Activated naive CD4-positive, alpha-beta T cell treated with anti-CD3 and anti-CD28 coated beads, Interleukin-2, amount 50 U/mL, for 24 hours (primary cell): Measurements from ENCODE around the gene TTC28.

Experiments
- H3K27ac Mint-ChIP-seq: one replicate; pipeline ENCODE4 v1.8.0; 2021; ENCODE audit warnings: mild to moderate bottlenecking, mixed read lengths
- H3K27me3 Mint-ChIP-seq: one replicate; pipeline ENCODE4 v1.8.0; 2021; ENCODE audit warnings: mixed read lengths
- H3K36me3 Mint-ChIP-seq: one replicate; pipeline ENCODE4 v1.8.0; 2021; ENCODE audit warnings: mixed read lengths
- H3K4me1 Mint-ChIP-seq: one replicate; pipeline ENCODE4 v1.8.0; 2021; ENCODE audit warnings: mixed read lengths
- H3K4me3 Mint-ChIP-seq: one replicate; pipeline ENCODE4 v1.8.0; 2021; ENCODE audit warnings: mild to moderate bottlenecking, mixed read lengths
- H3K9me3 Mint-ChIP-seq: one replicate; pipeline ENCODE4 v1.8.0; 2021; ENCODE audit warnings: mixed read lengths

The TTC28 gene

GRCh38 chr22:28346308-28346707 lies 333.3 kb downstream of the TTC28 start:
- no peak overlapping the region for H3K4me3 Mint-ChIP-seq
- peaks cover 2% of the 10 kb centered on the region for H3K27me3 Mint-ChIP-seq
- H3K4me1 Mint-ChIP-seq, result no peaks in the 10 kb centered on the region
- H3K9me3 Mint-ChIP-seq, result no peaks in the 10 kb centered on the region
- no peaks in the 10 kb centered on the region for H3K36me3 Mint-ChIP-seq
- H3K27ac Mint-ChIP-seq, result no peak overlapping the region

GRCh38 chr22:28344918-28345703 lies 334.5 kb downstream of the TTC28 start:
- Mint-ChIP-seq H3K36me3 (no peaks in the 10 kb centered on the region), H3K27me3 (peaks cover 2% of the 10 kb centered on the region), H3K4me1 (no peaks in the 10 kb centered on the region), H3K4me3 (no peak overlapping the region), H3K27ac (no peak overlapping the region), H3K9me3 (no peaks in the 10 kb centered on the region)

DNA sequence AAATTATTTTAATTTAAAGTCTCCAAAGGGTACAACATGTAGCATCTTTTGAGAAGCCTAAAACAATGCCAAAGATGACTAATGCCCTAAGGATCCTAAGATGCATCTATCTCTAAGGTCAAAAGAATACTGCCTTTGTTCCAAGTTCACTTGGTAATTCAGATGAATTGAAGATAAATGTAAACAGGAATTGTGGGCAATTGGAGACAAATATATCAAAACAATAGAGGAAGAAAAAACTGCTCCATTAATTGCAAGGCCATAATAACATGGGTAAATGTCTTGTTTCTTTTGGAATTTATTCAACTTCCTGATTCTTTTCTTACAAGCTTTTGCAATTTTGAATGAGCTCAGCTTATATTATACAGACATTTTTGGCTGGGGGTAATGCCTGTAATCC lies 338.6 kb downstream of the TTC28 start:
- H3K4me1 Mint-ChIP-seq, result no peaks in the 10 kb centered on the region
- no peaks in the 10 kb centered on the region for H3K36me3 Mint-ChIP-seq
- no peak overlapping the region for H3K4me3 Mint-ChIP-seq
- no peaks in the 10 kb centered on the region for H3K9me3 Mint-ChIP-seq
- peaks cover under 1% of the 10 kb centered on the region for H3K27me3 Mint-ChIP-seq
- H3K27ac Mint-ChIP-seq, result no peak overlapping the region

DNA sequence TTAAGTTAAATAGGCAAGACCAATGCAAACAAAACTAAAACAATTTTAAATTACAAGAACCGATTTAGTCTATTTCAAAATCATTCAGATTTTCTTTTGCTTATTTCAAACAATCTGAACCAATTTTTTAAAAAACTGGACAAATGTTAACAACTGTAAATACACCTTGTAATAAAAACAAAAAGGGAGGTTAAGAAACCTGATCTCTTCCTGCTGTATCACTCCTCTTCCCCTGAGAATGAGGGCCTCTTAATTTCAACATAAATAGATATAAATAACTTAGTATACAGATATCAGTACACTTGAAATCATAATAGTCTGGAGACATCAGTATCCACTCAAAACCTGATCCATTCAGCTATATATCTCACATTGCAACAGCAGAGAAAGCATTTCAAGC lies 346.6 kb downstream of the TTC28 start:
- Mint-ChIP-seq H3K4me3 (no peak overlapping the region), H3K9me3 (no peaks in the 10 kb centered on the region), H3K4me1 (no peaks in the 10 kb centered on the region), H3K27me3 (no peaks in the 10 kb centered on the region), H3K27ac (no peak overlapping the region), H3K36me3 (no peaks in the 10 kb centered on the region)

- Mint-ChIP-seq H3K36me3 (no peaks in the 10 kb centered on the region), H3K27me3 (no peaks in the 10 kb centered on the region), H3K4me3 (no peak overlapping the region), H3K27ac (no peak overlapping the region), H3K9me3 (no peaks in the 10 kb centered on the region), H3K4me1 (no peaks in the 10 kb centered on the region)
Measured at GRCh38 chr22:28332410-28332809, 347.2 kb downstream of the TTC28 start.

GRCh38 chr22:28331695-28332094 lies 347.9 kb downstream of the TTC28 start:
- Mint-ChIP-seq H3K27me3 (no peaks in the 10 kb centered on the region), H3K36me3 (no peaks in the 10 kb centered on the region), H3K4me1 (no peaks in the 10 kb centered on the region), H3K9me3 (no peaks in the 10 kb centered on the region), H3K4me3 (no peak overlapping the region), H3K27ac (no peak overlapping the region)

DNA sequence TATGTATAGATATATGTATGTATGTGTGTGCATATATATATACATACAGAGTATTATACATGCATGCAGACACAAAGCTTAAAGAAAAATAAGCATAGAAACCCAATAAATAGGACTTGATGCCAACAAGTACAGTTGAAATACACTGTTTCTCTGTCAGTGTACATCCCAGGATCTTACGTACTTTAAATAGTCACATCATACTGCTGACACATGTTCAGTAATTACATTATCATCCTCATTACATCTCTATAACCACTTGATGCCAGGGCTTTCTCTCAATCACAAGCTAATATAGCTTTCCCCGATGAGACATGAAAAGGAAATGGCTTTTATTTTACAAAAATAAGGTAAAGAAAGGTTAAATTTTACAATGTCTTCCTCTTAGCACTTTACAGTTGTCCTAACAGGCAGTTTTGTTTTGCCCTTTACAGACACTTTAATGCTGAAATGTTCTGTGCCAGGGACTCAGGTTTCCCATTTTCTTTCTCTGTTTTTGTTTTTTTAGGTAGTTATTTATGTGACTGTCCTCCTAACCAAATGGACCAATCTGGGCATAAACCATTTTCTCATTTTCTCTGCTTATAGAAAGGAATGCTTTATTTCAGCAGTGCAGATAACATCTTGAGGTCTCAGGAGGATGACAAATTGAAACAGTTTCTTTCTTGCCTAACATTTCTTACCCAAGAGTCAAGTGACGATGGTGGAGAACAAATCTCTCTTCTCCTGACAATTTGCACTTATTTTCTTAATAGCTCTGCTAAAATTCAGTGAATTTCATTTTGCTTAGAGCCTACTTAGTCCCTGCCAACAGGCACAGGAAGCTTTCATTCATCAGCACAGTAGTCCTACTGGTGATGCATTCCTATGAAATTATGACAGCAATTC lies 350.2 kb downstream of the TTC28 start:
- Mint-ChIP-seq H3K9me3 (no peaks in the 10 kb centered on the region), H3K4me1 (no peaks in the 10 kb centered on the region), H3K36me3 (no peaks in the 10 kb centered on the region), H3K27me3 (no peaks in the 10 kb centered on the region), H3K4me3 (no peak overlapping the region), H3K27ac (no peak overlapping the region)

DNA sequence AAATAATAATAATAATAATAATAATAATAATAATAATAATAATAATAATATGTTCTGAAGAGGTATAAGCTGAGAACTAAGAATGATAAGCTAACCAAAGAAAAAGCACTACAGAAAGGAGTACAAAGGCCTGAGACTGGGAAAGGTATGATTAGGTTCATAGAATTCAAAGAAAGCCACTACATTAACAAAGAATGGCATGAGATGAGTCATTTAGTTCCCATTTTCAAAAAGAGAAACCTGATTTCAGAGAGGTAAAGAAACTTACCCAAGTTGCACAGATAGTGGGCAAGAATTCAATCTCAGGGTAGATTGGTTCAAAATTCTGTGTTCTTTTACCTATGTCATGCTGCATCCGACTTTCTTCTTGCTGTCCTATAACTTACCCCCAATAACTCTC lies 350.9 kb downstream of the TTC28 start:
- H3K36me3 Mint-ChIP-seq, result no peaks in the 10 kb centered on the region
- no peak overlapping the region for H3K4me3 Mint-ChIP-seq
- H3K27ac Mint-ChIP-seq, result no peak overlapping the region
- no peaks in the 10 kb centered on the region for H3K4me1 Mint-ChIP-seq
- H3K27me3 Mint-ChIP-seq, result no peaks in the 10 kb centered on the region
- no peaks in the 10 kb centered on the region for H3K9me3 Mint-ChIP-seq

DNA sequence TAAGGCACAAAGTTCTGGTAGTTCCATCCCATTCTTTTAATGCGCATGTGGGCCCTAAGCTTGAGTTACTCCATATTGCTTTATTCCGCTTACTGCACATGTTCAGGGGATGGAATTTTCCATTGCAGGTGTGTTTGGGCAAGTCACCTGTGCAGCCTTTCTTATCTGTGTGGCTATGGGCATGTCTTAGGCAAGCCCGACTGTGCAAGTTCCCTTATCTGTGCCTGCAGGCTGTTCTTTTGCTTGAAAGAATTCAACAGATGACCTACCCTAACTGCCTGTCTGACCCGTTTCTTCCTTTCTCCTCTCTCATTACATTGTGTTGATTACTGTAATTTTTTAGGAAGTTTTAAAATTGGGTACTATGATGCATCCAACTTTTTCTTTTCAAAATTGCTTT lies 363.6 kb downstream of the TTC28 start:
- no peaks in the 10 kb centered on the region for H3K9me3 Mint-ChIP-seq
- no peaks in the 10 kb centered on the region for H3K4me1 Mint-ChIP-seq
- no peaks in the 10 kb centered on the region for H3K27me3 Mint-ChIP-seq
- H3K27ac Mint-ChIP-seq, result no peak overlapping the region
- no peaks in the 10 kb centered on the region for H3K36me3 Mint-ChIP-seq
- H3K4me3 Mint-ChIP-seq, result no peak overlapping the region

DNA sequence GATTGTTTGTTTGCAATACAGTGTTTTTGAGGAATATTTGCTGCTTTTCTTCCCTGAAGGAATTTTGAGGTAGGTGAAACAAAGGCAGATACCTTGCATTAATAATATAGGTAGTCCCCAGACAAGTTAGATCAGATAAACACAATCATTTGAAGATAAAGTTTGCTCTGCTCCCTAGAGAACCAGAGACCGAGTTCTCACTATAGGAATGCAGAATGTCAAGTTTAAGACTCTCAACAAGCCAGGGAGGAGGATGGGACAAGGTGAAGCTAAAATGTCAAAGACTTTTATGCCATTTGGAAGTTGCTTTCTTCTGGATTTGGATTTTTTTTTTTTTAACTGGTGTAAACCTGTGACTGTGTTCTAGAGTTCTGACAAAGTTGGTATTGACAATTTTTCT lies 364.7 kb downstream of the TTC28 start:
- no peaks in the 10 kb centered on the region for H3K36me3 Mint-ChIP-seq
- no peak overlapping the region for H3K27ac Mint-ChIP-seq
- H3K9me3 Mint-ChIP-seq, result no peaks in the 10 kb centered on the region
- H3K27me3 Mint-ChIP-seq, result no peaks in the 10 kb centered on the region
- no peaks in the 10 kb centered on the region for H3K4me1 Mint-ChIP-seq
- no peak overlapping the region for H3K4me3 Mint-ChIP-seq

DNA sequence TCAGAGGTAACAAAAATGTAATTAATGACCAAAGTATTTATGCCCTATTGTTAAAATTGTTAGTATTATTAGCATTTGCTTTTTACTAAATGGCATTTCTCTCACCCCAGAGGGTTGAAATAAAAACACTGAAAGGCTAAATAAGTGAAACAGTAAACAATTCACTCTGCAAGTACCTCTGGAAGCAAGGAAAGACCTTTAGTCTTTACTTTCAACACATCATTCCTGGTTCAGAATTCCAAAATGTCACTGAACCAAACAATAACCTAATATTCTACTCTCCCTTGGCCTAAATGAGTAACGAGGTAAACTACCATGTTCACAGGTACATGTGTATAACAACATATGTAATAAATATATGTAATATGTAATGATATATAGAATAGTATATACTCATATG lies 369.3 kb downstream of the TTC28 start:
- Mint-ChIP-seq H3K36me3 (no peaks in the 10 kb centered on the region), H3K27ac (no peak overlapping the region), H3K27me3 (no peaks in the 10 kb centered on the region), H3K4me3 (no peak overlapping the region), H3K4me1 (no peaks in the 10 kb centered on the region), H3K9me3 (no peaks in the 10 kb centered on the region)

DNA sequence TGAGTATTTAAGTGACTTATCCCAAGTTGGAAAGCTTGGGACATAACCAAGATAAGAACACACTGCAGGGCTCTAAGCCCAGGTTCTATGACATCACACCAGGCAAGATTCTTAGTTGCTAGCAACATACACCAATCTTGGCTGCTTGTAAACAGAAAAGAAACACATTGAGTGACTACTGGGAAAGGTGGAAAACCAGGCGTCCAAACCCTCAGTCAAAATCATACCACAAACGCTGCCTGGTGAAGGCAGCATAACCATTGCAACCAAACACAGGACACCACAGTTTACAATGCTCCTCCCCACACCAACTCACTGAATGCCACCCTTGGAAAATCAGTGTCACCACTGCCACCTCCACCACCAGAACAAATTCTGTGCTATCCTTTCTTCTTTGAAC lies 379.9 kb downstream of the TTC28 start:
- Mint-ChIP-seq H3K9me3 (no peaks in the 10 kb centered on the region), H3K27ac (no peak overlapping the region), H3K4me3 (no peak overlapping the region), H3K36me3 (no peaks in the 10 kb centered on the region), H3K27me3 (no peaks in the 10 kb centered on the region), H3K4me1 (peaks cover 9% of the 10 kb centered on the region)

DNA sequence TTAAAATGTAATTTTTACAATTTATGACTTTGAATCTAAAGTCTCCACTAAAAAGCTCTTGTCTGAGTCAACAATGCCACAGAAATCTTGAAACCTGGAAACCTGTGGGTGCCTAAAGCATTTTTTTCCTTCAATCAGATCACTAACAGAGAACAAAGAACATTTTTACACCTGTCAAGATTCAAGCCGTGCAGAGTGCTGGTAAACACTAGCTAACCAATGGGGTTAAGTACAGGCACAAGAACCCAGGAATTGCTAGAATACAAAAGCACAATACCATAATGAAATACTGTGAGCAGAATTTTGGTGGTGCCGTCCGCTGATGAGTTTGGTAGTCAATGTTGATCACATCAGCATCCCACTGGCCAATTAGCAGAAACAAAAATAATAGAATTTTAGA lies 380.3 kb downstream of the TTC28 start:
- Mint-ChIP-seq H3K9me3 (no peaks in the 10 kb centered on the region), H3K4me1 (peaks cover 9% of the 10 kb centered on the region), H3K27ac (no peak overlapping the region), H3K4me3 (no peak overlapping the region), H3K36me3 (no peaks in the 10 kb centered on the region), H3K27me3 (no peaks in the 10 kb centered on the region)

- Mint-ChIP-seq H3K4me3 (no peak overlapping the region), H3K4me1 (peaks cover 9% of the 10 kb centered on the region), H3K27ac (no peak overlapping the region), H3K9me3 (no peaks in the 10 kb centered on the region), H3K27me3 (no peaks in the 10 kb centered on the region), H3K36me3 (no peaks in the 10 kb centered on the region)
Measured at GRCh38 chr22:28297504-28297903, 382.1 kb downstream of the TTC28 start.

DNA sequence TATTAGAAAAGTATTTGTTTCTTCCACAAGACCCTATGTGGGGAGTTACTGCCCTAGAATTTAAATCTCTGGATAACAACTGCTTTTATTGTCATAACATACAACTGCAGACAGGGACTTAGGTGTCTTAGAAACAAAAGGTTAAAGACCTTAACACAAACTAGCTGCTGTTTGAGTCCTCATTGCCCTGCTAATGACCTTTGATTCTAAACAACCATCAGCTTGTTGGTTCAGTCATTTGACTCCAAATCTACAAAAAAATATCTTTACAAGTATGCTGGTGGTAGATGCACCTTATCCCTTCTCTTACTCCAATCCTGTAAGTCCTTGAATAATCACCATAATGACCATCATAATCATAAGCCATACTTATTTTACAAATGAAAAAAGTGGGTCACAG lies 383.2 kb downstream of the TTC28 start:
- Mint-ChIP-seq H3K9me3 (no peaks in the 10 kb centered on the region), H3K36me3 (no peaks in the 10 kb centered on the region), H3K4me3 (no peak overlapping the region), H3K4me1 (peaks cover 9% of the 10 kb centered on the region), H3K27me3 (no peaks in the 10 kb centered on the region), H3K27ac (no peak overlapping the region)

DNA sequence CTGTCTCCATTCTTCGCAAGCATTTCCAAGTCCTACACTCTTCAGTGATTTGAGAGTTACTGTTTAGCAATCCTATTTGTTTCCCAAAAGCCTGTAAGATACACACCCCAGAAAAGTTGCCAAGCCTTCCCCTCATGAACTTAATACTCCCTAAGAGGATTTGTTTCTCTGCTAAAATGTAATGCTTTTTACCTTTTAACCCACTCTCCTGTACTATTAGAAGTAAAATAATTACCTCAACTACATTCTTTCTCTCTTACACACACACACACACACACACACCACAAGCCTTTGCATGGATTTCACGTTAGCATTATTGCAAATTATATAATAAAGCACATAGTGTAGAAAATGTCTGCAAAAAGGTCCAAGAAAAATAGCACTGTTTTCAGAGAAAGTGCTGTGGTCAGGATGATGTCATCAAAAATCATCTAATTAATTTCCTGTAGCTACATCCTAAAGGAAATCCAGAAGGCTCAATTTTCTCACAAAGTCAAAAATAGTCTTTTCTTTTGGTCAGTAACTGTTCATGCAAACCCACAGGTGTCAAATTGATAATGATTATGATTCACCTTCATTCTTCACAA lies 396.5 kb downstream of the TTC28 start:
- no peaks in the 10 kb centered on the region for H3K9me3 Mint-ChIP-seq
- no peaks in the 10 kb centered on the region for H3K4me1 Mint-ChIP-seq
- H3K27me3 Mint-ChIP-seq, result no peaks in the 10 kb centered on the region
- no peak overlapping the region for H3K4me3 Mint-ChIP-seq
- H3K36me3 Mint-ChIP-seq, result no peaks in the 10 kb centered on the region
- no peak overlapping the region for H3K27ac Mint-ChIP-seq
